Activated CD4-positive, alpha-beta T cell treated with anti-CD3 and anti-CD28 coated beads for 1 hour (primary cell): ENCODE measurements around the gene GABRA5.
"Not testable (repeated sequence)": the region's sequence is repeated elsewhere in the genome, so short reads cannot be mapped to it uniquely, and the experiment has no call there.

Experiments used
- DNase-seq: peaks from one replicate; pipeline ENCODE4 v3.0.0-alpha.2; 2020

The GABRA5 gene

GRCh38 chr15:26866298-26867199, at the start of gene GABRA5:
Gene GABRA5 (plus strand): TSS chr15:26867062. CDS start chr15:26869249, 2,187 bp downstream.
- no peak for DNase-seq

GRCh38 chr15:26831191-26831590, 35.7 kb upstream of the GABRA5 start:
- not testable (repeated sequence) for DNase-seq

DNA sequence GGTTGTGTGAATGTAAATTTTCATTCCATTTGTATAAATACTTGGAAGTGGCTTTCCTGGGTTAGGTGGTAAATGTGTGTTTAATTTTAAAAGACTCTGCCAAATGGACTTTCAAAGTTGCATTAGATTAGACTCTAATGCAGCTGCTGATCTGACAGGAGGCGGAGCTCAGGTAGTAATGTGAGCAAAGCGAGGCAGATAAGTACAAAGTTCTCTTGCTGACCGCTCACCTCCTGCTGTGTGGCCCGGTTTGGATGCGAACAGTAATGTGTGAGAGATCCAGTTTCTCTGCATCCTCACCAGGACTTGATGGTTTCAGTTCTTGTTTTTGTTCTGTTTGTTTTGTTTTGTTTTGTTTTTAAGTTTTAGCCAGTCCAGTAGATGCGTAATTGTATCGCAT, 34.9 kb upstream of the GABRA5 start:
- no peak for DNase-seq

DNA sequence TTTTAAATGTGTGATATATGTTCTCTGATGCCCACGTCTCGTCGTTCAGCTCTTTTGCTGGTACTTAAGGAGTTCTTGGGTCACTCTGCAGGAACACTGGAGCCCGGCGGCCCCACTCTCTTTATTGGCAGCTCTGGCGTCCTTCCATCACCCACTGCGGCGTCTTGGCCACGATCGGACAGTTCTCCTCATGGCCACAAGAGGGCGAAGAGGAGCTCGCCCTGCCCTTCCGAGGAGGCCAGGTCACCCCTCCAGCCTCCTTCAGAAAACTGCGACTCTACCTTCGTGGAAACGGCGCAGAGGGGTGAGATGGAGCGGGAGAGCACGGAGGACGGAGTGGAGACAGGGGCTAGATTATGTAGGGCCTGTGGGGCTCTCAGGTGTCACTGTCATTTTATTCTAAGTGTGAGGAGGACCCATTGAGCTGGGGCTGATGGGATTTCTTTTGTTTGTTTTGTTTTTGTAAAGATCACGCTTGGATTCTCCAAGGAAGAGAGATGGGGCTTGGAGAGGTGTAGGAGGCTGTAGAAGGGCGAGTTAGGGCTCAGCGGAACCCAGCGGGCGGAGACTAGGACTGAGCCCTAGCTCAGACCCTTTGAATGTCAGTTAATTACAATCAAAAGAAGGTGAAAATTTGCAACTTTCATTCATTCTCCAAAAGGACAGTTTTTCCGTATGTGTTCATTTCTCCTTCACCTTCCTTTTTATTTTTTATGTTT, 28.0 kb upstream of the GABRA5 start:
- DNase-seq: no peak

- DNase-seq: no peak
Observed at GRCh38 chr15:26841514-26841913, 25.3 kb upstream of the GABRA5 start.

DNA sequence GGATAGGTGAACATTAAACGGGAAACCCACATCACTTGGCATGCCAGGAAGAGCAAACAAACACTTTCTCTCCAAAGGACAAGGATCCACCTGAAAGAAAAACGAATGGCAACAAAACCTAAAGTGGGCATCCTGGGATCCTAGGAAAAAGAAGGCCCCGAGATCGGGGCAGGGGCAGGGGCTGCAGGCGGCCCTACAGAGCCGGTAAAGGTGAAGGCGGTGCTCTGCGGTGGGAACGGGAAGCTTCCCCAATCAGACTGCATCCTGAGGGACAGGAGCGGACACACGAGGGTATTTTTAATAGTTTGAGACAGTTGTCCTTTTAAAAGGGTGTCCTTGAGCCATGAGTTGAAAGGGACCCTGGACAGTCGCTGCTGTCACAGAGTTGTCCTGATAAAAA, 24.9 kb upstream of the GABRA5 start:
- DNase-seq: no peak

DNA sequence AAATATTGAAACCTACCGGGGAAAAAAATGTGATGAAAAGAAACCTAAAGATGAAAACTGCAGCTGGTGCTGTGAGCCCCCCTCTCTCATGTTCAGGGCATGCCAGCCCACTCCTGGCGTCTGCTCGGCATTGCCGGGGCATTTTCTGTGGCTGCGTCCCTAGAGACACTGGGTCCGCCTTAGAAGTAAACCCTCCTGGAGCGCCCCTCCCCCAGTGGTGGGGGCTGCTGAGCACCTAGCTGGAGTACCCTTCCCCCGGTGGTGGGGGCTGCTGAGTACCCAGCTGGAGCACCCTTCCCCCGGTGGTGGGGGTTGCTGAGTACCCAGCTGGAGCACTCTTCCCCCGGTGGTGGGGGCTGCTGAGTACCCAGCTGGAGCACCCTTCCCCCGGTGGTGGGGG, 24.5 kb upstream of the GABRA5 start:
- no peak for DNase-seq

- no peak for DNase-seq
Observed at GRCh38 chr15:26844901-26845300, 22.0 kb upstream of the GABRA5 start.

DNA sequence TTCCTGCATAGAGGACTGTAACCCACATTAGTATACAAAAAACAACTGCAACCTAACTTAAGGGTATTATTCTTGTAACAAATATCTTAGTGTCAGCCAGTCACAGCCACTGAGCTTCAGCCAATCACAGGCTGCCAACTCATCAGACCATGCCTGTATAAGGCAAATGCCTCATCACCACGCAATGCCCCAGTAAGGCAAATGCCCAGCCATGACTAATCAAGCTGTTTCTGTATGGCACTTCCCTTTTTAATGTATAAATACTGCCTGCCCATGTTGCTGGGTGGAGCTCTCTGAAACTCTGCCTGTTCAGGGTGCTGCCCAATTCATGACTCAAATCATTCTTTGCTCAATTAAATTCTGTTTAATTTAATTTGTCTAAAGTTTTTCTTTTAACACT, 18.4 kb upstream of the GABRA5 start:
- DNase-seq: no peak

DNA sequence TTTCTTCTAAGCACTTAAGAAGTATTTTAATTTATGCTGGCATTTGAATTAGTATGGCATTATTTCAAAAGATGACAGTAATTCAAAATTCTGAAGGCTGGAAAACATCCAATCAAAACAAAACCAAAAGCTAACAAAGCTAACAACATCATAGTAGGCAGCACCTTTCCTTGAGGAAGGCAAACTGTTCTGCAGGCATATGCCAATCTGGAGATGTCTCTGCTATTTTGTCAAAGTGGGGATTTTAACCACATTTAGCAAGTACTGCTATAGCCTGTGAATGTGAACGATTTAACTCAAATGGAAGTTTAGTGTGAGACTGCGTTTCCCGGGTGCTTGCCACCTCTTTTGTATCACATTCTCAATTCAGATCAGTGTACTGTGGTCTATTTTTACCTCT, 16.7 kb upstream of the GABRA5 start:
- DNase-seq: no peak

DNA sequence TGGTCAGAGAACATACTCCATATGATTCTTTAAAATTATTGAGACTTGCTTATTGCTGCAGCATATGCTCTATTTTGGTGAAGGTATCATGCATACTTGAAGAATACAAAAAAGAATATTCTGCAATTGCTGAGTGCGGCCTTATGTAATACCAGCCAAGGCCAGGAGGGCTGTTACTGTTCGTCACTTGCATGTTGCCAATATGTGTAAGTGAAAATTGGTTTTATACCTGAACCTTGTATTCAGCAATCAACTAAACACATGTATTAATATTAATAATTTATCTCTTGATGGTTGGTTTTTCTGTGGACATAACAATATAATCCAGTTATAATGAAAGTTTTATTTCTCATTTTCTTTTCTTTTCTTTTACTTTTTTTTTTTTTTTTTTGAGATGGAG, 13.9 kb upstream of the GABRA5 start:
- DNase-seq: no peak

- no peak for DNase-seq
Observed at GRCh38 chr15:26854435-26854834, 12.4 kb upstream of the GABRA5 start.

DNA sequence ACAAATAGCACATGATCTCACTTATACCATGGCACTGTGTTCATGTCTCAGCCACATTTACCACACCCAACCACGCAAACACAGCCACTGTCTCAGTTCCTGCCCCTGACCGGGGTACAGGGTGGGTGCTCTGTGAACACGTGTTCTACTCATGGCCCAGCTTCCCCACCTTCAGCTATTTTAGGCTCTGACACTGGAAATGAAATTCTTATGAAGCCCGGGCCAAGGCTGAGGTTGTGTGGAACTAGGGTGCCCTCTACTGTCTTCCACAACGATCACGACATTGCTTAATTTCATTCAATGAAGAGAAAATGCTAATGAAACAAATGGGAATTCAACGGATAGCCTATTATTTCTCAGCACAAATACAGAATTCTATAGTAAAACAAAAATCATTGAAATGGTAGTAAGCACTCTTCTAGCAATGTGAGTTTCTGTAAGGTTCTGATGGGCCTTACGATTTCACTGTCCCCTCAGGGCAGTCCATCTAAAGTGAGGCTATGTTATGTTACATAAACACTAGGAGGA, 2.1 kb upstream of the GABRA5 start:
- DNase-seq: no peak

DNA sequence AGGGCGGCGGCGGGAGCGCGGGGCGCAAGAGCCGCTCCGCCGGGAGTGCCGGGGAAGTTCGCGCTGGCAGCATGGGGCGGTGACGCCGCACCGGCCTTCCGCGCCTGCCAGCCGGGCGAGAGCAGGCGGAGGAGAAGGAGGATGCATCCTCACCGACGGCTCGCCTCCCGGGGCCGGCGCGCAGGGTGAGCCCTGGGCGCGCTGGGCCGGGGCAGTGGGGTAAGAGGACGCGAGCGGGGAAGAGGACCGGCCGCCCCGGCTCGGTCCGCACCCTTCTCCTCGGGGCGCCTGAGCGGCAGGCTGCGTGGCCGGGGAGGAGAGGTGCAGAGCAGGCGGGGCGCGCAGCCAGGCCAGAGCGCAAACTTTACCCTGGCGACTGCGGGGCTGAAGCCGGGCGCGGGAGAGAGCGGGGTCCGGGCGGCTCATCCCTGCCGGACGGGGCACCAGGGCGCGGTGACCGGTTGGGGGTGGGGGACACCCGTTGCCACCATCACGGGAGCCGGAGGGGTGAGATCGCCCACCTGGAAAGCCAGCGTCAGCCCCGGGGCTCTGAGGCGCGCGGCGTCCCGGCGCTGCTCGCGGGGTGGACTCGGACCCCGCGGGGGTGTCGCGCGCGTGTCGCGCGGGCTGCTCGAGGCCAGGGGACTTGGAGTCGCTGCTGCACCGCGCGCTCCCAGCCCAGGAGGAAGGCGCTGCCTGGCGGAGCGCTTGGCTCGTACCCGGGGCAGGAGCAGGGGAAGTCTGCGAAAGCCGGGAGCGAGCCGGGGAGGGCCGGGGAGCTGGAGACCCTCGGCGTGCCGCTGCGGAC, 542 bp downstream of the GABRA5 start:
- no peak for DNase-seq

DNA sequence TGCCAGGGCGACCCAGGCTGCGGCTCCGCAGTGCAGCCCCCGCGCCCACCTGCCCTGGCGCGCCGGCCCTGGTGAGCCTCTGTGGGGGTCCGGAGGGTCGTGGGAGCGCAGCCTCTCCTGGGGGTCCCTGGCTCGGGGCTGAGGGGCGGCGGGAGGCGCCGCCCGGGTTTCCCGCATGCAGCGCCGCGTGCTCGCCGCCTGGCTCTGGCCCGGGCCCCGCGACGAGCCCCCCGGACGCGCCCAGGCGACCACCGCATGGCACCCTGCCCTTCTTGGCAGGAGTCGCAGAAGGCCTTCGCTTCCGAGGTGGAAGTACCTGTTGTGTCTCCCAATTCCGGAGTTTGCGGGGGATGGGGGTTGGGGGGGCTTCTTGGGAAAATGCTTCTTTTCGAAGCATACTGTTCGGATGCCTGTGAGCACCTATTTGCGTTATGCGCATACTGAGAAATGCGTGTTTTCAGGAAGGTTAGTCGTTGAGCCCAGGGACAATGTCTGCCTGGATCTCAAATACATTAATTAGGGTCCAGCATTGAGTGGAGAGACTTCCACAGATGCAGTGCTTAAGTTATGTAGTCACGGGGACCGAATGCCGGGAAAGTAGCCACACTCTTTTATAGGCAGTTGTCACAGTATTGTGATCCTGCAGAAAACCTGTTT, 1.3 kb downstream of the GABRA5 start:
- no peak for DNase-seq

DNA sequence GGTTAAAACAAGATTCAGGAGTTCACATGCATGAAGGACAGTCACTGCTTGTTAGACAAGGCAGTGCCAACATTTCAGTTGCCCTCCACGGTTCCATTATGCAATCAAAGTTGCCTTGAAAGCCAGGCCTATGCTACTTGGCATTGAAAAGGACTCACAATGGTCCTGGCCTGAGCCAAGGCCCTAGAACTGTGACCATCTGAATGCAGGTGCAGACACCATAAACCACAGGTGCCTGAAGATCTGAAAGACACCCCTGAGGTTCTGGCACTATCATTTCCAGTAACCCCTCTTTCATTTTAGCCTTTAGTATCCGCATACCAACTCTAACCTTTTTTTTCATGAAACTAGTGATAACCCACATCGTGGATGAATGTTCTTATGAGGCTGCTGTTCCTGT, 2.8 kb downstream of the GABRA5 start:
- DNase-seq: no peak

DNA sequence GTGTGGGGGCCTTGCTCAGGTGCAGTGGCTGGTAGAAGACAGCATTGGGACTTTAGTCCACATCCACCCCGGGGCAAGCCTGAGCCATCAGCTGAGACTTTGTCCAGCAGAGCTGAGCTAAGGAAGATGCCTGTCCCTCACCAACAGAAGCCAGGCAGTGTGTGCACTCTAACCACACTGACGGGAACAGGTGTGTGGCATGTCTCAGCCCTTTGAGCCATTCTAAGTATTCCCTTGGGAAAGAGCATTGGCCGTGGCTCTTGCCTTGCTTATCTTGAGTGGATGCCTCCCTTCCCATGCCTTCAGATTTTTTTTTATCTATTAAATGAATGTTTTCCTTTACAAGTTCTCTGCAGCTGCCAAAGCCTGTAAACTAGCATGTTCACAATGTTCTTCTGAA, 3.5 kb downstream of the GABRA5 start:
- no peak for DNase-seq

DNA sequence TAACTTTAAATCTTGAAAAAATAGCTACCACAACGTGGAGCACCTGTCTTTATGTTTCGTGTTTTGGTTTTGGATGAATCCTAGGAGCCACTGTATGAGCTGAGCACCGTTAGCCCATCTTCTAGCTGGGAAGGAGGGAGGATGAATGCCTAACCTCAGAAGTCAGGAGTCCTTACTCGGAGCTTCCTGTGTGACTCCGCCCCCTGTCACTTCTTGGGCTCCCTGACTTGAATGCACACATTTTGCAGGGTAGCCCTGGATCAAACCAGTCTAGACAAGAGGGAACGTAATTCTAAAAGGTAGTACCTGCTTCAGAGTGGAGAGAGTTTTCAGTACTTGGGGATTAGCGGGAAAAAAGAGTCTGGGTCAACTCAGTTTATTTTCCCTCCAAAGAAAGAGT, 5.3 kb downstream of the GABRA5 start:
- no peak for DNase-seq

DNA sequence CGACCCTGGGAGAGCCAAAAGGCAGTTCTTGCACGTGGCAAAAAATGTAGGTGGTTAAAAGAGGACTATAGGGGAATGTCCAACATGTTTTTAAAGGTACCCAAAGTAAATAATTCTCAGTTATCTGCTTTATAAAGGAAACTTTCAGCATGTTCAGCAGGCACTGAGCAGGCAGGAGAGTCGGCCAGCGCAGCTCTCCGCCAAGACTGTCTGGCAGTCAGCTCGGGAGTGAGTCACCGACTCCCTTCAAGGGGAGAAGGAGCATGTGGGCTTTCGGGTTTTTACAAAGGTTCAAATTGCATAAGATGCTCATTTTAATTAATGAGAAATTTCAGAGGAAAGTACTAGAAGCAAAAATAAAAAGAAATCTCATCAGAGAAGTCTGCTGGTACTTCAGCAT, 7.0 kb downstream of the GABRA5 start:
- DNase-seq: no peak

DNA sequence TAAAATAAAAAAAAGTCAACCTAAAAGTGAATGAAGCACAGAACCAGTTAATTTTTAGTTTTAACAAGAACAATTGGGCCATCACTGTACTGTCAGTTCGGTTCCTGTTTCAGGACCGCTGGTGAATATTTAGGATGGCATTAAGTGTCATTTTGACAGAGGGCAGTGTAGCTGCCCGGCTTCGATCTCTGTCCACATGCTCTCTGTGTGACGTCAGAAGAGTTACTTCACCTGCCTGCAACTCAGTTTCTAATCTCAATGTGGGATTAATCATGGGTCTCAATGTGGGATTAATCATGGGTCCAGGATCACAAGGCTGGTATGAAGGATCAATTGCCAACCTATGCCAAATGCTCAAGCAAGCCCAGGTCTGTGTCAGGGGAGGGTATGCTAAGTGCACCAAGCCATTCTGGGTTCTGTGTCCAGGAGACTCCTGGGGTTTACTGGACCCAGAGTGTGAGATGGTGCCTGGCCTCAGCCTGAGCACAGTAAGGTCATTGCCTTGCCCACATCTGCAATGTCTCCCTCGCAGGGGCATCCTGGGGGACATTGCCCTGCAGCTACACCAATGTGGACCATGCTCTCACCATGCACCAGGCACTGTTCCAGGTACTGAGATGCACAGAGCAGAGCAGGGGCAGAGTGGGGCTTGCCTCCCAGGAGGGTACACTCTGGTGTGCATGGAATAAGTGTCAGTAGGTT, 8.1 kb downstream of the GABRA5 start:
- DNase-seq: no peak

DNA sequence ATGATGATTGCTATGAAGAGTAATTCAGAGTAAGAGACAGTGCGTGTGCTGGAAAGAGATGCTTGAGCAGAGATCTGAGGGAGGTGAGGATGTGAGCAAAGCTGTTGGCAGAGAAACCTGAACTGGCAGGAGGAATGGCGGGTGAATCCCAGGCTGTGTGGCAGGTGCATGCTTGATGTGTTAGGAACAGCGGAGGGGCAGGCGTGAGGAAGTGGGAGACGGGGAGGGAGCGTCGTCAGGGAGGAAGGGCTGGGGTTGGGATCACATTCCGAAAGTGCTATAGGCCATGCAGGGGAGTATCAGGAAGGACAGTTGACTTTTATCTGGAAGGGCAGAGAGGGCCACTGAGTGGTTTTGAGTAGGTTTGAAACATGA, 8.6 kb downstream of the GABRA5 start:
- DNase-seq: no peak

DNA sequence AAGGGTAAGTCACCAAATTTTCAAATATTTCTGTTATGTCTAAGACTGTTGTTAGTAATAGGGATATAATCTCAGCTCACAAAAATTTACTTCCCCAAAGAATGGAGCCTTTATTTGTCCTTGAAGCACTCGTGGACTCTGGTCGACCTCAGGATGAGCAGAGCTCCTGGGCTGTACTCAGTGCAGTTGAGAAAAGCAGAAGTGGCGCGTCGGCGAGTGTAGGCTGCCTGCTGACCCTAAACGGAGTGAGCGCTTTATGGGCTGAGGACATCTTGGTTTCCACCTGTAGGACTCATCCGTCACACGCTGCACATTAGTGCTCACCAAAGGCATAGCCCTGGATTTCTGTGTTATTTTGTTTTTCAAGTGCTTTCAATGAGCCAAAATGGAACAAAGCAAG, 11.0 kb downstream of the GABRA5 start:
- no peak for DNase-seq
